Sigmoid colon (tissue), 7 donors: Measurements from ENCODE around the gene RALB. TPM values are rescaled to one million over a fixed set of nuclear protein-coding genes. Genes with fewer than 3 reads are reported as not detected.

Source experiments
- DNase-seq: peaks from one replicate; pipeline ENCODE4 v3.0.0-alpha.2; 2019
- H3K27ac ChIP-seq, 4 donors: fragments of 200-600 bp; sonication (generic); one replicate each; pipeline ENCODE4 v1.5.1; 2016 to 2019; ENCODE audit warnings: mild to moderate bottlenecking in 1 of 4
- H3K27me3 ChIP-seq, 3 donors: fragments of 200-600 bp; sonication (generic); one replicate each; pipeline ENCODE4 v1.5.1; 2019; ENCODE audit warnings: mild to moderate bottlenecking in 1 of 3
- H3K36me3 ChIP-seq, 4 donors: fragments of 200-600 bp; sonication (generic); one replicate each; pipeline ENCODE4 v1.5.1; 2016 to 2019
- H3K4me1 ChIP-seq, 4 donors: fragments of 200-600 bp; sonication (generic); one replicate each; pipeline ENCODE4 v1.5.1; 2017 to 2019
- H3K4me3 ChIP-seq, 4 donors: fragments of 200-600 bp; sonication (generic); one replicate each; pipeline ENCODE4 v1.5.1; 2017 to 2019; ENCODE audit warnings: mild to moderate bottlenecking in 2 of 4, moderate library complexity in 1 of 4
- H3K9me3 ChIP-seq, 4 donors: fragments of 200-600 bp in 3 of 4; sonication (generic) in 3 of 4; one replicate each; pipeline versions ENCODE4 v1.5.1 to v1.6.1; 2013 to 2019
- CTCF ChIP-seq, 4 experiments: fragments of 450-650 bp in 3 of 4; fragments of 200-600 bp in 1 of 4; IDR thresholded peaks; one replicate each; pipeline ENCODE4 v1.5.1; 2016 to 2019; ENCODE audit warnings: antibody characterized with exemption in 4 of 4, mild to moderate bottlenecking in 3 of 4, moderate library complexity in 2 of 4
- EP300 ChIP-seq, 4 donors: sonication (generic); formaldehyde crosslinking; IDR thresholded peaks; one replicate each; pipeline ENCODE4 v1.6.1; 2017; ENCODE audit warnings: antibody characterized with exemption in 4 of 4
- POLR2A ChIP-seq, 2 donors: fragments of 450-650 bp; IDR thresholded peaks; one replicate each; pipeline ENCODE4 v1.6.1; 2016; ENCODE audit warnings: antibody characterized with exemption in 2 of 2, mild to moderate bottlenecking in 2 of 2, moderate library complexity in 2 of 2
- POLR2AphosphoS5 ChIP-seq, 4 donors: sonication (generic); formaldehyde crosslinking; IDR thresholded peaks; one replicate each; pipeline ENCODE4 v1.6.1; 2017; ENCODE audit warnings: antibody characterized with exemption in 4 of 4
- WGBS, 2 donors: extraction: QIAGEN DNeasy Blood & Tissue Kit; methylation state at CpG; one replicate each; pipeline ENCODE4 v1.1.7; 2013; 5-methylcytosine and 5-hydroxymethylcytosine counted together
- intact Hi-C: fragments of 100-400 bp; cut with DNase I; formaldehyde crosslinking; loops from one replicate; pipeline ENCODE4 v1.15.1; 2023
- polyA plus RNA-seq, 3 donors: library from polyadenylated mRNA; stranded (reverse); fragments of 200-250 nt; gene quantifications; one replicate each; pipeline ENCODE4 v1.2.3, GENCODE V29; 2013
- total RNA-seq, 4 donors: library from RNA; depleted of rRNA; stranded (reverse); fragments of >200 nt; gene quantifications; one replicate each; pipeline ENCODE4 v1.1.0, GENCODE V29; 2016
- donor health status: healthy with polysubstance abuse.
- donor health status: Bipolar disorder and iron deficiency.
- donor health status: healthy.

The RALB gene
- total and polyA plus RNA-seq, 7 donors, result 47.9 to 143 (median 60.2) TPM

GRCh38 chr2:120330946-120331822, 78.5 kb downstream of the RALB start:
- DNase-seq, result no peak
- Histone ChIP-seq H3K4me3 (no peak overlapping the region), H3K4me1 (no peaks in the 10 kb centered on the region), H3K36me3 (no peaks in the 10 kb centered on the region), H3K27me3 (peaks cover 0 to 5% (median 0%) of the 10 kb centered on the region in 3 donors), H3K27ac (no peak overlapping the region), H3K9me3 (peaks cover 0 to 1% (median 0%) of the 10 kb centered on the region in 4 donors)
- 69 to 72% methylated on average over 24 of the region's 24 CpGs for WGBS, 2 donors
- TF ChIP-seq EP300 (IDR thresholded peaks at IDR 0.05) (no peak), CTCF (IDR thresholded peaks at IDR 0.05) (no peak), POLR2AphosphoS5 (IDR thresholded peaks at IDR 0.05) (no peak), POLR2A (IDR thresholded peaks at IDR 0.05) (no peak)
- intact Hi-C loops, result no loop called here

GRCh38 chr2:120331903-120332302, 79.3 kb downstream of the RALB start:
- no peak overlapping the region for H3K27ac ChIP-seq
- TF ChIP-seq POLR2AphosphoS5 (IDR thresholded peaks at IDR 0.05) (no peak), CTCF (IDR thresholded peaks at IDR 0.05) (no peak), POLR2A (IDR thresholded peaks at IDR 0.05) (no peak), EP300 (IDR thresholded peaks at IDR 0.05) (no peak)
- H3K27me3 ChIP-seq, result peaks cover 0 to 5% (median 0%) of the 10 kb centered on the region in 3 donors
- H3K36me3 ChIP-seq, result no peaks in the 10 kb centered on the region
- H3K9me3 ChIP-seq, result peaks cover 0 to 1% (median 0%) of the 10 kb centered on the region in 4 donors
- no peak for DNase-seq
- H3K4me1 ChIP-seq, result no peaks in the 10 kb centered on the region
- WGBS, 2 donors, result 10 to 58% methylated on average over 4 of the region's 4 CpGs
- intact Hi-C loops, result no loop called here
- no peak overlapping the region for H3K4me3 ChIP-seq

GRCh38 chr2:120332384-120332783, 79.7 kb downstream of the RALB start:
- peaks cover 0 to 1% (median 0%) of the 10 kb centered on the region in 4 donors for H3K9me3 ChIP-seq
- peaks cover 0 to 5% (median 0%) of the 10 kb centered on the region in 3 donors for H3K27me3 ChIP-seq
- no peak overlapping the region for H3K27ac ChIP-seq
- no peaks in the 10 kb centered on the region for H3K4me1 ChIP-seq
- TF ChIP-seq CTCF (IDR thresholded peaks at IDR 0.05) (no peak), EP300 (IDR thresholded peaks at IDR 0.05) (no peak), POLR2A (IDR thresholded peaks at IDR 0.05) (no peak), POLR2AphosphoS5 (IDR thresholded peaks at IDR 0.05) (no peak)
- no peak for DNase-seq
- intact Hi-C loops, result no loop called here
- 88 to 92% methylated on average over 6 of the region's 6 CpGs for WGBS, 2 donors
- no peaks in the 10 kb centered on the region for H3K36me3 ChIP-seq
- H3K4me3 ChIP-seq, result no peak overlapping the region

GRCh38 chr2:120334068-120334467, 81.4 kb downstream of the RALB start:
- TF ChIP-seq POLR2A (IDR thresholded peaks at IDR 0.05), result no peak
- intact Hi-C loops, result no loop called here

GRCh38 chr2:120336749-120337148, 84.1 kb downstream of the RALB start:
- H3K27me3 ChIP-seq, result peaks cover 0 to 43% (median 22%) of the 10 kb centered on the region in 3 donors
- TF ChIP-seq POLR2A (IDR thresholded peaks at IDR 0.05), result no peak
- no peak for TF ChIP-seq EP300 (IDR thresholded peaks at IDR 0.05)
- no peak for TF ChIP-seq POLR2AphosphoS5 (IDR thresholded peaks at IDR 0.05)
- no peak for TF ChIP-seq CTCF (IDR thresholded peaks at IDR 0.05)
- H3K27ac ChIP-seq, result no peak overlapping the region
- peaks cover 0 to 1% (median 0%) of the 10 kb centered on the region in 4 donors for H3K9me3 ChIP-seq
- intact Hi-C loops, result no loop called here
- no peak for DNase-seq
- no peak overlapping the region for H3K4me3 ChIP-seq
- H3K36me3 ChIP-seq, result no peaks in the 10 kb centered on the region
- no peaks in the 10 kb centered on the region for H3K4me1 ChIP-seq
- 78 to 85% methylated on average over 8 of the region's 8 CpGs for WGBS, 2 donors

More at GRCh38 chr2:120334068-120334467, 81.4 kb downstream of the RALB start:
- WGBS, 2 donors, result 99 to 100% methylated on average over 1 of the region's 1 CpG
- no peak for DNase-seq
- Histone ChIP-seq H3K36me3 (no peaks in the 10 kb centered on the region), H3K27ac (no peak overlapping the region), H3K4me1 (no peaks in the 10 kb centered on the region), H3K9me3 (peaks cover 0 to 1% (median 0%) of the 10 kb centered on the region in 4 donors), H3K4me3 (no peak overlapping the region), H3K27me3 (peaks cover 0 to 16% (median 0%) of the 10 kb centered on the region in 3 donors)
